Astrocyte of the cerebellum (primary cell): ENCODE data around the gene ZC3H18.

Experiments used
- DNase-seq: peaks from one replicate; pipeline ENCODE4 v3.0.0-alpha.2; 2011; ENCODE audit warnings: low read depth
- H3K4me3 ChIP-seq: 2 replicates; pipeline ENCODE4 v1.5.1; 2011; ENCODE audit warnings: mild to moderate bottlenecking, low read depth, low read length, moderate library complexity
- CTCF ChIP-seq: IDR thresholded peaks from 2 replicates; pipeline ENCODE4 v1.5.1; 2012; ENCODE audit warnings: low read length, low read depth, moderate library complexity, mild to moderate bottlenecking; ENCODE audit errors: missing control alignments
- in situ Hi-C: cut with HindIII; loops from 2 replicates; pipeline ENCODE4 v1.10.0; 2017; ENCODE audit warnings: low sequenced_read_pairs

Gene ZC3H18

GRCh38 chr16:88536510-88536909 lies 33.7 kb upstream of the ZC3H18 start:
- no peak overlapping the region for H3K4me3 ChIP-seq
- no peak for DNase-seq
- no peak for TF ChIP-seq CTCF
- in situ Hi-C loops: no loop called here

GRCh38 chr16:88536971-88537751 lies 33.0 kb upstream of the ZC3H18 start:
- no peak overlapping the region for H3K4me3 ChIP-seq
- in situ Hi-C loops: no loop called here
- no peak for DNase-seq
- no peak for TF ChIP-seq CTCF

- DNase-seq: no peak
- no peak for TF ChIP-seq CTCF
- in situ Hi-C loops: no loop called here
- no peak overlapping the region for H3K4me3 ChIP-seq
Observed at GRCh38 chr16:88537859-88538258, 32.3 kb upstream of the ZC3H18 start.

- DNase-seq: no peak
- in situ Hi-C loops: no loop called here
- TF ChIP-seq CTCF: no peak
- H3K4me3 ChIP-seq: no peak overlapping the region
Observed at GRCh38 chr16:88538366-88539060, 31.7 kb upstream of the ZC3H18 start.

- in situ Hi-C loops: no loop called here
- no peak overlapping the region for H3K4me3 ChIP-seq
- no peak for DNase-seq
- TF ChIP-seq CTCF: no peak
Observed at GRCh38 chr16:88539261-88539651, 30.9 kb upstream of the ZC3H18 start.

GRCh38 chr16:88539652-88540345 lies 30.4 kb upstream of the ZC3H18 start:
- DNase-seq: no peak
- H3K4me3 ChIP-seq: no peak overlapping the region
- in situ Hi-C loops: no loop called here
- TF ChIP-seq CTCF: no peak
